ENCODE data around the gene SLC17A5. TPM values are rescaled to one million over a fixed set of nuclear protein-coding genes. Genes with fewer than 3 reads are reported as not detected.

Gene SLC17A5
- total and polyA plus RNA-seq, 5 donors: 5.2 to 13.1 (median 8.0) TPM

DNA sequence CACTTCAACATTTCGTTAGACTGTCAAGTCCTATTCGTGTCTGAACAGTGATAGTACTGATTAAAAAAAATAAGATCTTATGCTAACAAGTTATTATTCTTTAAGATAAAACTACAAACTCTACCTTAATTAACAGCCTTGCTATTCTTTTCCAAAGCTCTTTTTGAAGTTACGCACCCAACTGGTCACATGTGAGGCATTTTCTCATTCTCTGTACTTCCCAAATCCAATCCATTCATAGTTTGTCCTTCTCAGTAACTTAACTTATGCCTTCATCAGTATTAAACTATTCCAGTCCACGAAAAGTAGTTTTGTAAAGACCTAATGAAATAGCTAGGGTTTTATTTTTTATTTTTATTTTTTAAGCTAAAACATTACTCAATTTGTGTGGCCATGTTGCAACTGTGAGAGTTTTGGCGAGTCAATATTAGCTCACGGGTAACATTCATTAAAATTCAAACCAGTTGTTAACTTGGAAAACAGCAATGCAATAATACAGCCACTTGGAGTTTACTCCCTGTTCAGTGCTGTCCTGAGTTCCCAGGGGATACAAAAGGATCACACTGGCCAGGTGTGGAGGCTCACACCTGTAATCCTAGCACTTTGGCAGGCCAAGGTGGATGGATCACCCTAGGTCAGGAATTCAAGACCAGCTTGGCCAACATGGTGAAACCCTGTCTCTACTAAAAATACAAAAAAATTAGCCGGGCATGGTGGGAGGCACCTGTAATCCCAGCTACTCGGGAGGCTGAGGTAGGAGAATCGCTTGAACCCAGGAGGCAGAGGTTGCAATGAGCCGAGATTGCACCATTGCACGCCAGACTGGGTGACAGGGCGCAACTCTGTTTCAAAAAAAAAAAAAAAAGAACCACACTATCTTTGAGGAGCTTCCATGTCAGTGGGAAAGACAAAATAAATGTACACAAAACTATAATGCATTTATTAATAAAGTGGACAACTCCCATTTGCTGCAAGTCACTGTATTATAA, 105.0 kb downstream of the SLC17A5 start:
- no peaks in the 10 kb centered on the region for H3K9me3 ChIP-seq (ENCODE audit: control insufficient read depth, low read length)
- intact Hi-C loops (cut with DNase I): no loop called here
- no peak overlapping the region for H3K4me3 ChIP-seq (ENCODE audit: low read length)
- ATAC-seq (no peak), DNase-seq (no peak)
- H3K27ac ChIP-seq (ENCODE audit: low read length): no peak overlapping the region
- WGBS: 83% methylated on average over 12 of the region's 12 CpGs
- H3K4me1 ChIP-seq (ENCODE audit: control insufficient read depth, insufficient read depth, low read length): no peaks in the 10 kb centered on the region
- no peaks in the 10 kb centered on the region for H3K27me3 ChIP-seq (ENCODE audit: control insufficient read depth, insufficient read depth)

DNA sequence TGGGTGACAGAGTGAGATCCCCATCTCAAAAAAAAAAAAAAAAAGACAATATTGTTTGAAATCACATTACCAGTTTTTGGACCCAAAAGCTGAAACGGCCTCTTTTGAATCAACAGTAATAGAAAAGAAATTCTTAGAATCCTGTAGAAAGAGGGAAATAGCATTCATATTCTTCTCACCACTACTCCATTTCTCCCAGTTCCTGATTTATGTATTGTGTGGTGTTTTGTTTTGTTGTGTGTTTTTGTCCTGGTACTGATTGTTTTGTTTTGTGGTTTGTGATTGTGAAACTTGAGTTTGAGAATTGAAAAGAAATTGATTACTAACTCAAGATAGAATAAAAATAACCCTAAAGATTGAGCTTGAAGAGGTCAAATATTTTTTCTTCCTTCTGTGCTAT, 106.8 kb downstream of the SLC17A5 start:
- Histone ChIP-seq H3K4me3 (ENCODE audit: low read length) (no peak overlapping the region), H3K9me3 (ENCODE audit: control insufficient read depth, low read length) (no peaks in the 10 kb centered on the region), H3K4me1 (ENCODE audit: control insufficient read depth, insufficient read depth, low read length) (no peaks in the 10 kb centered on the region), H3K27me3 (ENCODE audit: control insufficient read depth, insufficient read depth) (no peaks in the 10 kb centered on the region), H3K27ac (ENCODE audit: low read length) (no peak overlapping the region)
- ATAC-seq (no peak), DNase-seq (no peak)
- intact Hi-C loops (cut with DNase I): no loop called here
- WGBS: 84% methylated on average over 1 of the region's 1 CpG

Other genes starting within 250 kb of the SLC17A5 start
- gene CGAS, start 201.7 kb downstream of the SLC17A5 start, total RNA-seq: 1 to 10 TPM in 3 of 4 donors, under 1 TPM in 1; 0.79 to 2.9 (median 1.9) TPM
- 0.91 TPM for gene CGAS, start 201.7 kb downstream of the SLC17A5 start, polyA plus RNA-seq
- 10 to 100 TPM; 24.4 to 35.1 (median 30.5) TPM for gene MTO1, start 192.3 kb downstream of the SLC17A5 start, total RNA-seq
- gene MTO1, start 192.3 kb downstream of the SLC17A5 start, polyA plus RNA-seq: 16.5 TPM
- 1,000 to 10,000 TPM; 4,421 to 6,620 (median 4,841) TPM for gene EEF1A1, start 133.0 kb downstream of the SLC17A5 start, total RNA-seq
- 2,506 TPM for gene EEF1A1, start 133.0 kb downstream of the SLC17A5 start, polyA plus RNA-seq
- gene CD109, start 42.2 kb upstream of the SLC17A5 start, total RNA-seq: 10 to 100 TPM; 18.4 to 36.5 (median 31.0) TPM
- 6.6 TPM for gene CD109, start 42.2 kb upstream of the SLC17A5 start, polyA plus RNA-seq

All from right cardiac atrium (tissue), 5 donors.